K562 (cell line): Measurements from ENCODE around the gene CACNA2D4. TPM values are rescaled to one million over a fixed set of nuclear protein-coding genes. Genes with fewer than 3 reads are reported as not detected.

Experiments
- ATAC-seq: fragments of 200-7000 bp; cut with Tn5 transposase; 3 replicates; pipeline ENCODE4 v1.9.1; 2020; ENCODE audit warnings: moderate library complexity
- BruUV-seq: library from RNA; stranded (reverse); fragments of 400-500 nt; replicated peaks from 2 replicates; lab custom pipeline; 2021; lab: Mats Ljungman, UMichigan
- CTCF ChIA-PET: fragments of 300-600 bp; formaldehyde crosslinking; extraction: SDS; loops from one replicate; lab custom pipeline; 2021; ENCODE audit warnings: low intra/inter-chr PET ratio; lab: Yijun Ruan, JAX
- POLR2A ChIA-PET: fragments of 300-600, 350-650 bp; sonication (Branson Sonifier 250); formaldehyde crosslinking; extraction: SDS; loops from one replicate; lab custom pipeline; 2021; ENCODE audit warnings: antibody characterized with exemption, inconsistent platforms; lab: Yijun Ruan, JAX
- DNase-seq, 4 experiments: peaks; one replicate each; pipeline versions ENCODE4 v3.0.0 to v3.0.0-alpha.2; 2011 to 2018; ENCODE audit warnings: low spot score in 3 of 4, mixed read lengths in 3 of 4; ENCODE audit errors: extremely low read depth in 1 of 4
- FAIRE-seq: peaks from 2 replicates; lab custom pipeline; 2011; peaks lifted over from hg19 to GRCh38; lab: Jason Lieb, UNC
- H2AFZ ChIP-seq: 2 replicates; pipeline ENCODE4 v1.6.0; 2011; ENCODE audit warnings: low read depth, low read length, control low read depth, inconsistent platforms
- H3K27ac ChIP-seq: fragments of 200-600 bp; 3 replicates; pipeline ENCODE4 v1.8.0; 2011; ENCODE audit warnings: low read depth, mild to moderate bottlenecking, control low read depth, inconsistent platforms, low read length, moderate library complexity, mixed read lengths; ENCODE audit errors: extremely low read depth
- H3K27me3 ChIP-seq, 2 experiments: fragments of 300-600 bp in 1 of 2; 2 replicates in 1 of 2; 3 replicates in 1 of 2; pipeline versions ENCODE4 v1.6.0 to v1.8.0; 2011; ENCODE audit warnings: inconsistent platforms in 2 of 2, low read length in 2 of 2, mild to moderate bottlenecking in 1 of 2, mixed read lengths in 1 of 2, moderate library complexity in 1 of 2; ENCODE audit not compliant: control insufficient read depth in 2 of 2, insufficient read depth in 2 of 2
- H3K36me3 ChIP-seq: fragments of 300-600 bp; 3 replicates; pipeline ENCODE4 v1.8.0; 2011; ENCODE audit warnings: mild to moderate bottlenecking, low read length, inconsistent platforms; ENCODE audit not compliant: control insufficient read depth, insufficient read depth
- H3K4me1 ChIP-seq, 2 experiments: fragments of 200-600 bp in 1 of 2; replicated peaks in 1 of 2; 2 replicates in 1 of 2; 3 replicates in 1 of 2; pipeline versions ENCODE4 v1.5.1 to v1.8.0; 2011; ENCODE audit warnings: inconsistent platforms in 2 of 2, low read length in 2 of 2, mild to moderate bottlenecking in 1 of 2, mixed read lengths in 1 of 2, moderate library complexity in 1 of 2; ENCODE audit not compliant: control insufficient read depth in 2 of 2, insufficient read depth in 2 of 2
- H3K4me2 ChIP-seq: 2 replicates; pipeline ENCODE4 v1.6.1; 2011; ENCODE audit warnings: low read length, control low read depth, inconsistent platforms, mixed read lengths; ENCODE audit not compliant: insufficient read depth
- H3K4me3 ChIP-seq: fragments of 200-600 bp; sonication (generic), shearing (Covaris generic); 2 replicates; pipeline ENCODE4 v1.5.1; 2016; ENCODE audit warnings: control low read depth, inconsistent platforms
- H3K79me2 ChIP-seq: fragments of 200-600 bp; 3 replicates; pipeline ENCODE4 v1.8.0; 2011; ENCODE audit warnings: low read length, inconsistent platforms; ENCODE audit not compliant: control insufficient read depth, insufficient read depth
- H3K9ac ChIP-seq, 2 experiments: 2 replicates each; pipeline versions ENCODE4 v1.6.0 to v1.6.1; 2011; ENCODE audit warnings: low read depth in 2 of 2, low read length in 2 of 2, control low read depth in 1 of 2, inconsistent platforms in 1 of 2, mild to moderate bottlenecking in 1 of 2, mixed read lengths in 1 of 2; ENCODE audit not compliant: insufficient read depth in 1 of 2
- H3K9me1 ChIP-seq: one replicate; pipeline ENCODE4 v1.6.0; 2011; ENCODE audit warnings: inconsistent platforms, mild to moderate bottlenecking, low read length, moderate library complexity; ENCODE audit not compliant: control insufficient read depth, insufficient read depth
- H3K9me3 ChIP-seq: replicated peaks from 2 replicates; pipeline ENCODE4 v1.5.1; 2011; ENCODE audit warnings: low read depth, low read length, inconsistent platforms; ENCODE audit not compliant: control insufficient read depth, insufficient read depth
- H4K20me1 ChIP-seq: replicated peaks from 2 replicates; pipeline ENCODE4 v1.6.1; 2011; ENCODE audit warnings: low read length, inconsistent platforms, mixed read lengths; ENCODE audit not compliant: control insufficient read depth, insufficient read depth
- ATF1 ChIP-seq, 2 experiments: fragments of 450-650 bp in 1 of 2; IDR thresholded peaks; 2 replicates each; pipeline ENCODE4 v1.6.1; 2016; ENCODE audit warnings: missing compliant biosample characterization in 1 of 2, missing genetic modification characterization in 1 of 2
- ELF2 ChIP-seq: fragments of 250-450 bp; sonication (Bioruptor Pico); IDR thresholded peaks from 2 replicates; pipeline ENCODE4 v1.5.0; 2021; ENCODE audit warnings: mild to moderate bottlenecking
- EP300 ChIP-seq: IDR thresholded peaks from 2 replicates; pipeline ENCODE4 v1.6.1; 2012; ENCODE audit warnings: low read length, improper control_type of control experiment
- ETV5 ChIP-seq: sonication (generic); formaldehyde crosslinking; IDR thresholded peaks from 2 replicates; pipeline ENCODE4 v1.4.0; 2020; ENCODE audit warnings: low read depth, mild to moderate bottlenecking, missing genetic modification reagents
- KAT2B ChIP-seq: IDR thresholded peaks from one replicate; pipeline ENCODE4 v1.6.1; 2012; ENCODE audit warnings: low read depth, mild to moderate bottlenecking, control low read depth, inconsistent platforms, low read length, moderate library complexity
- NEUROD1 ChIP-seq: fragments of 150-350 bp; IDR thresholded peaks from 2 replicates; pipeline ENCODE4 v1.6.1; 2014; ENCODE audit warnings: borderline replicate concordance, low read length, low read depth; ENCODE audit not compliant: partially characterized antibody
- NFATC3 ChIP-seq: fragments of 450-650 bp; IDR thresholded peaks from 2 replicates; pipeline ENCODE4 v1.6.1; 2017; ENCODE audit warnings: mild to moderate bottlenecking
- POLR3G ChIP-seq: IDR thresholded peaks from 2 replicates; pipeline ENCODE4 v1.6.1; 2011; ENCODE audit not compliant: insufficient read length, insufficient replicate concordance; ENCODE audit errors: extremely low read depth
- PTTG1 ChIP-seq: fragments of 450-650 bp; IDR thresholded peaks from 2 replicates; pipeline ENCODE4 v1.6.1; 2016; ENCODE audit warnings: low read depth, mild to moderate bottlenecking, missing genetic modification characterization, missing compliant biosample characterization
- PURB ChIP-seq: sonication (generic); formaldehyde crosslinking; IDR thresholded peaks from 2 replicates; pipeline ENCODE4 v1.9.0; 2021; ENCODE audit warnings: low read depth, mild to moderate bottlenecking, missing genetic modification reagents
- RBM39 ChIP-seq: fragments of 200-400 bp; formaldehyde crosslinking; optimal IDR thresholded peaks from 2 replicates; pipeline ENCODE3; 2018; ENCODE audit warnings: low read depth, low read length
- SETDB1 ChIP-seq: IDR thresholded peaks from one replicate; pipeline ENCODE4 v1.6.1; 2012; ENCODE audit warnings: low read length, control low read depth, inconsistent platforms
- TAF7 ChIP-seq: fragments of 450-650 bp; IDR thresholded peaks from 2 replicates; pipeline ENCODE4 v1.6.1; 2016; ENCODE audit warnings: missing genetic modification characterization, missing compliant biosample characterization
- ZBTB7A ChIP-seq: IDR thresholded peaks from 2 replicates; pipeline ENCODE4 v1.6.1; 2011; ENCODE audit warnings: low read depth, mild to moderate bottlenecking, low read length, moderate library complexity, borderline replicate concordance; ENCODE audit not compliant: control insufficient read depth
- ZNF197 ChIP-seq: fragments of 200-800 bp; sonication (Bioruptor generic); IDR thresholded peaks from 2 replicates; pipeline ENCODE4 v1.6.1; 2016; ENCODE audit warnings: low read depth, missing genetic modification characterization, missing compliant biosample characterization
- ZNF224 ChIP-seq: sonication (generic); formaldehyde crosslinking; IDR thresholded peaks from 2 replicates; pipeline ENCODE4 v1.8.0; 2022; ENCODE audit warnings: mild to moderate bottlenecking, missing genetic modification reagents
- WGBS: fragments of 100-300 bp; shearing (Covaris generic); methylation state at CpG from one replicate; pipeline ENCODE4 v1.1.6; 2016; ENCODE audit warnings: low coverage, mixed read lengths; ENCODE audit not compliant: insufficient coverage; ENCODE audit errors: missing lambda C conversion rate; 5-methylcytosine and 5-hydroxymethylcytosine counted together
- in situ Hi-C: fragments of 300-500 bp; cut with MboI; formaldehyde crosslinking; loops from 4 replicates; pipeline ENCODE4 v1.15.0; 2018; ENCODE audit warnings: inconsistent platforms, mixed read lengths
- intact Hi-C: fragments of 100-400 bp; cut with micrococcal nuclease; formaldehyde crosslinking; loops from 2 replicates; pipeline ENCODE4 v1.14.2; 2022
- polyA plus RNA-seq, 8 experiments: library from polyadenylated mRNA; depleted of rRNA in 4 of 8; stranded (reverse) in 5 of 8; unstranded in 3 of 8; fragments of >200 nt; fragmentation: Nextera tagmentation in 2 of 8; fragmentation: Illumina TruSeq in 1 of 8; extraction: Ambion mirVana in 2 of 8; extraction: Trizol in 1 of 8; gene quantifications; 2 replicates each; pipeline versions ENCODE4 v1.2.1 to v1.2.3, GENCODE V29; 2011 to 2014; ENCODE audit warnings: inconsistent platforms in 1 of 8, missing spikeins in 1 of 8
- total RNA-seq, 7 experiments: library from RNA; depleted of rRNA in 6 of 7; stranded (reverse); fragments of >200 nt in 6 of 7; fragmentation: Illumina TruSeq in 2 of 7; extraction: Trizol in 2 of 7; gene quantifications; 2 replicates each; pipeline versions ENCODE4 v1.2.1 to v1.2.3, GENCODE V29; 2011 to 2021; ENCODE audit warnings: low replicate concordance in 1 of 7
- TF ChIP-seq, protein P1 (sequence below), 2 experiments: fragments of 250-450 bp in 1 of 2; fragments of 450-650 bp in 1 of 2; sonication (Bioruptor Pico) in 1 of 2; IDR thresholded peaks; 2 replicates each; pipeline versions ENCODE4 v1.6.1 to v1.8.0; 2016 to 2021; ENCODE audit warnings: mild to moderate bottlenecking in 2 of 2, moderate library complexity in 2 of 2, missing compliant biosample characterization in 1 of 2, missing genetic modification characterization in 1 of 2
- TF ChIP-seq, protein P2 (sequence below): fragments of 450-650 bp; IDR thresholded peaks from 2 replicates; pipeline ENCODE4 v1.6.1; 2016; ENCODE audit warnings: mild to moderate bottlenecking
- TF ChIP-seq, protein P3 (sequence below): sonication (generic); formaldehyde crosslinking; IDR thresholded peaks from 2 replicates; pipeline ENCODE4 v1.8.0; 2022; ENCODE audit warnings: mild to moderate bottlenecking, missing genetic modification reagents, borderline replicate concordance

CACNA2D4 gene
- total and polyA plus RNA-seq, 9 of the 15 experiments (the other 6 are each of a cell fraction or from before 2014, with no cell fraction given), result 0.04 to 0.69 (median 0.40) TPM; not detected in 3

DNA sequence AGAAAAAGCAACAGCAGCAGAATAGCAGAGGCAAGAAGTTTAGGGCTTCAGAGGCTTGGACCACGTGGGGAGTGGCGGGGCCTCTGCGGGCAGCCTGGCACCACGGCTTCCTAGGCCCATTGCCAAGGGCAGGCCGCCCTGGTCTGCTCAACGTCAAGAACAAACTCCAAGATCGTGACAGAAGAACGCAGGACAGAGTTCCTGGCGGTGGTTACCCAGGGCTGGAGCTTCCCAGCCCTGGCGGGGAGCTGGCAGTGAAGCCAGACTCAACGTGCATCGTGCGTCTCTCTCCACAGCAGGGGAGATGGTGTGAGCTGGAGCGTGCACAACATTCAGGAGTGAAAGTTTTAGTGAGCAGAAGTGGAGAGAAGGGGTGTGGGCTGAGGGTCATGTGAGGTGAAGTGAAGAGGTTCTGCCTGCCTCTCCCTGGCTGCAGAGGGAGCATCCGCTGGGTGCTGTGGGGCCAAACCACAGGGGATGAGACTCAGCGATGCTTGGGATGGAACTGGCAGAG, 13.9 kb upstream of the CACNA2D4 start:
- no peaks in the 10 kb centered on the region for H3K9me1 ChIP-seq
- 21% methylated on average over 15 of the region's 16 CpGs for WGBS
- no peaks in the 10 kb centered on the region for H3K79me2 ChIP-seq
- H3K4me1 ChIP-seq, result peaks cover 0 to 18% of the 10 kb centered on the region in 2 experiments; a peak in 1 of 5 replicates
- DNase-seq (no peak), ATAC-seq (no peak), FAIRE-seq (no peak)
- H3K27me3 ChIP-seq, result peaks cover 0 to 38% of the 10 kb centered on the region in 2 experiments; a peak in 2 of 5 replicates
- no peak overlapping the region for H3K27ac ChIP-seq
- ChIA-PET CTCF (no interaction called here), POLR2A (no interaction called here)
- H2AFZ ChIP-seq, result no peak overlapping the region
- no peaks in the 10 kb centered on the region for H3K9me3 ChIP-seq
- no TSS peak for BruUV-seq
- H3K36me3 ChIP-seq, result no peaks in the 10 kb centered on the region
- H3K9ac ChIP-seq, result no peak overlapping the region; a peak in 1 of 4 replicates
- intact Hi-C loops, result no loop called here
- H3K4me2 ChIP-seq, result no peak overlapping the region
- H3K4me3 ChIP-seq, result no peak overlapping the region
- in situ Hi-C loops, result no loop called here
- no peaks in the 10 kb centered on the region for H4K20me1 ChIP-seq
- TF ChIP-seq ATF1 (CRISPR knock-in tag; IDR thresholded peaks at IDR 0.05) (no peak), ATF1 (tag; IDR thresholded peaks at IDR 0.05) (no peak), NEUROD1 (no peak), ZNF197 (CRISPR knock-in tag) (no peak), PURB (CRISPR knock-in tag) (no peak), RBM39 (no peak), ZNF224 (no peak), PTTG1 (tag) (no peak), ELF2 (CRISPR knock-in tag) (no peak), NFATC3 (no peak), EP300 (no peak), ETV5 (CRISPR knock-in tag) (no peak), SETDB1 (no peak), ZBTB7A (no peak), KAT2B (no peak), TAF7 (no peak), POLR3G (no peak)
- TF ChIP-seq, protein P1, sequence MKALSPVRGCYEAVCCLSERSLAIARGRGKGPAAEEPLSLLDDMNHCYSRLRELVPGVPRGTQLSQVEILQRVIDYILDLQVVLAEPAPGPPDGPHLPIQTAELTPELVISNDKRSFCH (CRISPR knock-in tag; IDR thresholded peaks at IDR 0.05), result no peak
- TF ChIP-seq, protein P1 (tag; IDR thresholded peaks at IDR 0.05), result no peak
- TF ChIP-seq, protein P2, sequence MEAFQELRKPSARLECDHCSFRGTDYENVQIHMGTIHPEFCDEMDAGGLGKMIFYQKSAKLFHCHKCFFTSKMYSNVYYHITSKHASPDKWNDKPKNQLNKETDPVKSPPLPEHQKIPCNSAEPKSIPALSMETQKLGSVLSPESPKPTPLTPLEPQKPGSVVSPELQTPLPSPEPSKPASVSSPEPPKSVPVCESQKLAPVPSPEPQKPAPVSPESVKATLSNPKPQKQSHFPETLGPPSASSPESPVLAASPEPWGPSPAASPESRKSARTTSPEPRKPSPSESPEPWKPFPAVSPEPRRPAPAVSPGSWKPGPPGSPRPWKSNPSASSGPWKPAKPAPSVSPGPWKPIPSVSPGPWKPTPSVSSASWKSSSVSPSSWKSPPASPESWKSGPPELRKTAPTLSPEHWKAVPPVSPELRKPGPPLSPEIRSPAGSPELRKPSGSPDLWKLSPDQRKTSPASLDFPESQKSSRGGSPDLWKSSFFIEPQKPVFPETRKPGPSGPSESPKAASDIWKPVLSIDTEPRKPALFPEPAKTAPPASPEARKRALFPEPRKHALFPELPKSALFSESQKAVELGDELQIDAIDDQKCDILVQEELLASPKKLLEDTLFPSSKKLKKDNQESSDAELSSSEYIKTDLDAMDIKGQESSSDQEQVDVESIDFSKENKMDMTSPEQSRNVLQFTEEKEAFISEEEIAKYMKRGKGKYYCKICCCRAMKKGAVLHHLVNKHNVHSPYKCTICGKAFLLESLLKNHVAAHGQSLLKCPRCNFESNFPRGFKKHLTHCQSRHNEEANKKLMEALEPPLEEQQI, result no peak
- TF ChIP-seq, protein P3, sequence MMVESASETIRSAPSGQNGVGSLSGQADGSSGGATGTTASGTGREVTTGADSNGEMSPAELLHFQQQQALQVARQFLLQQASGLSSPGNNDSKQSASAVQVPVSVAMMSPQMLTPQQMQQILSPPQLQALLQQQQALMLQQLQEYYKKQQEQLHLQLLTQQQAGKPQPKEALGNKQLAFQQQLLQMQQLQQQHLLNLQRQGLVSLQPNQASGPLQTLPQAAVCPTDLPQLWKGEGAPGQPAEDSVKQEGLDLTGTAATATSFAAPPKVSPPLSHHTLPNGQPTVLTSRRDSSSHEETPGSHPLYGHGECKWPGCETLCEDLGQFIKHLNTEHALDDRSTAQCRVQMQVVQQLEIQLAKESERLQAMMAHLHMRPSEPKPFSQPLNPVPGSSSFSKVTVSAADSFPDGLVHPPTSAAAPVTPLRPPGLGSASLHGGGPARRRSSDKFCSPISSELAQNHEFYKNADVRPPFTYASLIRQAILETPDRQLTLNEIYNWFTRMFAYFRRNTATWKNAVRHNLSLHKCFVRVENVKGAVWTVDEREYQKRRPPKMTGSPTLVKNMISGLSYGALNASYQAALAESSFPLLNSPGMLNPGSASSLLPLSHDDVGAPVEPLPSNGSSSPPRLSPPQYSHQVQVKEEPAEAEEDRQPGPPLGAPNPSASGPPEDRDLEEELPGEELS (CRISPR knock-in tag), result no peak
